GM19438 (cell line): ENCODE data around the gene IMPA2.
"Not testable (repeated sequence)": the region's sequence is repeated elsewhere in the genome, so short reads cannot be mapped to it uniquely, and the experiment has no call there.

Source experiments
- ATAC-seq: cut with Tn5 transposase; IDR thresholded peaks from one replicate; pipeline ENCODE4 v1.9.1; 2021; ENCODE audit warnings: low read depth; ENCODE audit not compliant: unreplicated experiment

Gene IMPA2

GRCh38 chr18:12027046-12027445 lies 45.7 kb downstream of the IMPA2 start:
- ATAC-seq, result no peak

- no peak for ATAC-seq
Measured at GRCh38 chr18:12027480-12027879, 46.2 kb downstream of the IMPA2 start.

GRCh38 chr18:12028040-12028628 lies 46.8 kb downstream of the IMPA2 start:
- ATAC-seq, result no peak

GRCh38 chr18:12028674-12029073 lies 47.4 kb downstream of the IMPA2 start:
- ATAC-seq, result no peak

GRCh38 chr18:12029786-12030584 lies 48.7 kb downstream of the IMPA2 start:
- ATAC-seq, result no peak

GRCh38 chr18:12030670-12031069 lies 49.4 kb downstream of the IMPA2 start:
- ATAC-seq, result no peak

GRCh38 chr18:12031181-12031580 lies 49.9 kb downstream of the IMPA2 start:
- no peak for ATAC-seq

GRCh38 chr18:12031846-12032245 lies 50.5 kb downstream of the IMPA2 start:
- ATAC-seq, result no peak

- ATAC-seq, result no peak
Measured at GRCh38 chr18:12032786-12033642, 51.7 kb downstream of the IMPA2 start.

GRCh38 chr18:12033643-12034025 lies 52.3 kb downstream of the IMPA2 start:
- no peak for ATAC-seq

- no peak for ATAC-seq
Measured at GRCh38 chr18:12034241-12035100, 53.2 kb downstream of the IMPA2 start.

- ATAC-seq, result no peak
Measured at GRCh38 chr18:12035481-12035880, 54.2 kb downstream of the IMPA2 start.

- no peak for ATAC-seq
Measured at GRCh38 chr18:12036201-12036751, 55.0 kb downstream of the IMPA2 start.

GRCh38 chr18:12038082-12038638 lies 56.9 kb downstream of the IMPA2 start:
- ATAC-seq, result no peak

- ATAC-seq, result peak; percentile 93
Measured at GRCh38 chr18:12038639-12039539, 57.6 kb downstream of the IMPA2 start.

GRCh38 chr18:12039540-12039930 lies 58.2 kb downstream of the IMPA2 start:
- not testable (repeated sequence) for ATAC-seq

- no peak for ATAC-seq
Measured at GRCh38 chr18:12041561-12041960, 60.3 kb downstream of the IMPA2 start.

GRCh38 chr18:12043811-12044210 lies 62.5 kb downstream of the IMPA2 start:
- ATAC-seq, result no peak

- no peak for ATAC-seq
Measured at GRCh38 chr18:12044591-12044990, 63.3 kb downstream of the IMPA2 start.
